Fibroblast of villous mesenchyme (primary cell): ENCODE results near the gene NRXN3. TPM values are rescaled to one million over a fixed set of nuclear protein-coding genes. Genes with fewer than 3 reads are reported as not detected.
"Not testable (repeated sequence)": the region's sequence is repeated elsewhere in the genome, so short reads cannot be mapped to it uniquely, and the experiment has no call there.

Source experiments
- DNase-seq: peaks from one replicate; pipeline ENCODE4 v3.0.0-alpha.2; 2010; ENCODE audit warnings: low read depth
- H3K4me3 ChIP-seq: 2 replicates; pipeline ENCODE4 v1.5.1; 2011; ENCODE audit warnings: low read depth, mild to moderate bottlenecking, low read length
- CTCF ChIP-seq: IDR thresholded peaks from 2 replicates; pipeline ENCODE4 v1.5.1; 2012; ENCODE audit warnings: low read depth, mild to moderate bottlenecking, low read length; ENCODE audit not compliant: insufficient read depth
- total RNA-seq: library from RNA; depleted of rRNA; stranded (reverse); fragments of >200 nt; gene quantifications from 2 replicates; pipeline ENCODE4 v1.2.3, GENCODE V29; 2012

The NRXN3 gene
- total RNA-seq, 1 donor: 7.3 TPM

- H3K4me3 ChIP-seq: no peak overlapping the region
- no peak for TF ChIP-seq CTCF
- peak; percentile 73 for DNase-seq
These were observed 846.8 kb downstream of the NRXN3 start for GRCh38 chr14:79016828-79017505.

- no peak overlapping the region for H3K4me3 ChIP-seq
- DNase-seq: no peak
- TF ChIP-seq CTCF: no peak
These were observed 847.4 kb downstream of the NRXN3 start for GRCh38 chr14:79017561-79017960.

GRCh38 chr14:79018836-79019235 lies 848.7 kb downstream of the NRXN3 start:
- DNase-seq: peak; percentile 35
- no peak overlapping the region for H3K4me3 ChIP-seq
- TF ChIP-seq CTCF: no peak

GRCh38 chr14:79019898-79020297 lies 849.7 kb downstream of the NRXN3 start:
- H3K4me3 ChIP-seq, DNase-seq: not testable (repeated sequence)

- DNase-seq: no peak
- no peak for TF ChIP-seq CTCF
- H3K4me3 ChIP-seq: no peak overlapping the region
These were observed 851.6 kb downstream of the NRXN3 start for GRCh38 chr14:79021766-79022165.

GRCh38 chr14:79027138-79027537 lies 857.0 kb downstream of the NRXN3 start:
- TF ChIP-seq CTCF: no peak
- H3K4me3 ChIP-seq: no peak overlapping the region
- no peak for DNase-seq

- no peak for DNase-seq
- no peak overlapping the region for H3K4me3 ChIP-seq
- TF ChIP-seq CTCF: no peak
These were observed 858.1 kb downstream of the NRXN3 start for GRCh38 chr14:79028281-79028680.
